Measurements from ENCODE around the gene HOXD11.

HOXD11 gene

DNA sequence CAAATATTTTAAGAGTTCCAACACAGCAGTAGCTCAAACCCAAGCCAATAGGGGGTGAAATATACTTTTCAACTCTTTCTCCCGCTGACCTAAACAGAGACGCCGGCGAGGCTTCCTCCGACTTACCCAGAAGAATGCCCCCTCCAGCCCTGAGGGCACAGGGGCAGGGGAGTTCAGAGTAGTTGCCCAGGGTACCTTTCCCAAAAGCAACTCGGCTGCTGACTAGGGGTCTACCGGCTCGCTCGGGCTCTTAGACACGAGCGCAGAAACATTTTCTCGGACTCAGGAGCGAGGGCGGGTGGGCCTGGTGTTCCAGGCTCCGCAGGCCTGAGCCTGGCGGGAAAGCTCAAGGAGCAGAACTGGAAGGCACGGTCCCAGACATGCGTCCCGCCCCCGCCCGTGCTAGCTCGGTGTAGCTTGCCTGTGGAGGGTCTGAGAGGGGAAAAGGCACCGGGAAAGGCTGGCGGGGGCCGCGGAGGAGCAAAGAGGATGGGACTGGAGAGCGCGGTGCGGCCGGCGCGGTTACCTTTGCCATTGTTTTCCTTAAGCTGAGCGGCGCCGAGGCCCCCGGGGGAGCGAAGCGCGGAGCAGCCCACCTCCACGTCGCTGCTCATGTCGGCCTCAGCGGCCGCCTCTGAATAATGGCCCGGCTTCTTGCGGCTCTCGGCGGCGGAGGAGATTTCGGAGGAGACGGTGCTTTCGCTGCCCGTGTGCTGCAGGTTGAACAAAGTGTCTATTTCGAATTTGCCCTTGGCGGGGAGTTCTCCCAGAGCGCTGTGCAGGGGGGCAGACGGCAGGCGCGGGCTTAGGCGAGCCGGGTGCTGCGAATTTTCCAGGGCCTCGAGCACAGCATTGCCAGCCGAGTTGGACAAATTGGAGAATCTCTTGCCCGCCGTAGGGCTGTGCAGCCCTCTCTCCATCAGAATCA lies 24.0 kb upstream of the HOXD11 start:
- intact Hi-C loops (cut with DNase I; ENCODE audit: low total_unique reads): no loop called here
- Histone ChIP-seq H3K36me3 (no peaks in the 10 kb centered on the region), H3K4me1 (peaks cover 0 to 61% (median 41%) of the 10 kb centered on the region in 4 donors), H3K27me3 (peaks cover 30 to 99% of the 10 kb centered on the region in 2 donors), H3K9me3 (peaks cover 0 to 7% (median 0%) of the 10 kb centered on the region in 3 donors), H3K27ac (no peak overlapping the region), H3K4me3 (no peak overlapping the region)
- no peak for DNase-seq
- TF ChIP-seq, protein P1, sequence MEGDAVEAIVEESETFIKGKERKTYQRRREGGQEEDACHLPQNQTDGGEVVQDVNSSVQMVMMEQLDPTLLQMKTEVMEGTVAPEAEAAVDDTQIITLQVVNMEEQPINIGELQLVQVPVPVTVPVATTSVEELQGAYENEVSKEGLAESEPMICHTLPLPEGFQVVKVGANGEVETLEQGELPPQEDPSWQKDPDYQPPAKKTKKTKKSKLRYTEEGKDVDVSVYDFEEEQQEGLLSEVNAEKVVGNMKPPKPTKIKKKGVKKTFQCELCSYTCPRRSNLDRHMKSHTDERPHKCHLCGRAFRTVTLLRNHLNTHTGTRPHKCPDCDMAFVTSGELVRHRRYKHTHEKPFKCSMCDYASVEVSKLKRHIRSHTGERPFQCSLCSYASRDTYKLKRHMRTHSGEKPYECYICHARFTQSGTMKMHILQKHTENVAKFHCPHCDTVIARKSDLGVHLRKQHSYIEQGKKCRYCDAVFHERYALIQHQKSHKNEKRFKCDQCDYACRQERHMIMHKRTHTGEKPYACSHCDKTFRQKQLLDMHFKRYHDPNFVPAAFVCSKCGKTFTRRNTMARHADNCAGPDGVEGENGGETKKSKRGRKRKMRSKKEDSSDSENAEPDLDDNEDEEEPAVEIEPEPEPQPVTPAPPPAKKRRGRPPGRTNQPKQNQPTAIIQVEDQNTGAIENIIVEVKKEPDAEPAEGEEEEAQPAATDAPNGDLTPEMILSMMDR (IDR thresholded peaks at IDR 0.05): no peak

DNA sequence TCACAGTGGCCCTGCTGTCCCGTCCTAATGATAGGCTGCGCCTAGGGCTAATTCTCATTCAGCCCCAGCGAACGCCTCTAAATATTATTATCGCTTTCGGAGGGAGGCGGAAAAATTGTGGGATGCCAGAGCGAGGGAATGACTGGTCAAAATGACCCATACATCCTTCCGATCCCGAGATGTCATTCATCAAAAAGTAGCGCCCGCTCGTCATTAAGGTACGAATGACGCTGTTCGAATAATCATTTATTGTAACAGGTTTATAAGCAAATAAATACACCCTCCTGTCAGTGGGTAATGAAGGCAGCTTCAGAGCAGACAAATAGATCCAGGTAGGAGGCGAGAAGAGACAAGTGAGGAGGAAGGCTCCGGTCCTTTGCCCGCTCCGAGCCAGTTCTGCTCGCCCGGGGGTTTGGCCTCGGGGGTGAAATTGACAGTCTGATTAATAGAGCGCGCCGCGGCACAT lies 23.3 kb upstream of the HOXD11 start, which contains the start of gene EVX2:
EVX2 (minus strand) TSS at position 167 of the 466 bp plus-strand sequence. CDS start 186 bp downstream, outside the sequence.
- H3K9me3 ChIP-seq: peaks cover 0 to 7% (median 0%) of the 10 kb centered on the region in 3 donors
- peaks cover 24 to 99% of the 10 kb centered on the region in 2 donors for H3K27me3 ChIP-seq
- no peak within 1 kb of the TSS for H3K27ac ChIP-seq
- DNase-seq: peak in 1 of 2 donors; percentile 52
- peaks cover 0 to 67% (median 46%) of the 10 kb centered on the region in 4 donors for H3K4me1 ChIP-seq
- TF ChIP-seq, protein P1 (IDR thresholded peaks at IDR 0.05): no peak
- H3K36me3 ChIP-seq: no peaks in the 10 kb centered on the region
- intact Hi-C loops (cut with DNase I; ENCODE audit: low total_unique reads): no loop called here
- no peak within 1 kb of the TSS for H3K4me3 ChIP-seq

DNA sequence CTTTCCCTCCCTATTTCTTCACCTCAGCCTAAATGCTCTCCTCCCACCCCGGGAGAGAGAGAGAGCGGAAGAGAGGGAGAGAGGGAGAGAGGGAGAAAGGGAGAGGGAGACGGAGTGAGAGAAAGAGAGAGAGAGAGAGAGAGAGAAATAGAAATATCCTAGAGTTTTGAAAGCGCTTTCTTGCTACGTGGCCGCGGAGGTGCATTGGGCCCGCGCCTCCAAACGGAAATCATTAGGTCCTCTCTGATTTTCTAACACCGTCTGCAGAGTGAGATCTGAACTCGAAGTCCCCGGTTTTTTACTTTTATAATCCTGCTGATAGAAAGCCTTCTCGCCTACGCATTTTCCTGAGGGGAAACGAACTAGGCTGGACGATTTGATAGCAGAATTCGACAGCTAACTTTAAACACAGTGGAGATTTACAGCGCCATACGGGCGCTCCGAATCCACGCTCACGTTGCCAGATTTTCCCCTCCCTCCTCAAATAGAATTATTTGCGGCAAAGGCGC lies 22.4 kb upstream of the HOXD11 start:
- peaks cover 0 to 7% (median 0%) of the 10 kb centered on the region in 3 donors for H3K9me3 ChIP-seq
- no peak overlapping the region for H3K27ac ChIP-seq
- peaks cover 0 to 59% (median 40%) of the 10 kb centered on the region in 4 donors for H3K4me1 ChIP-seq
- intact Hi-C loops (cut with DNase I; ENCODE audit: low total_unique reads): no loop called here
- H3K36me3 ChIP-seq: no peaks in the 10 kb centered on the region
- DNase-seq: no peak
- TF ChIP-seq, protein P1 (IDR thresholded peaks at IDR 0.05): no peak
- no peak overlapping the region for H3K4me3 ChIP-seq
- H3K27me3 ChIP-seq: peaks cover 21 to 99% of the 10 kb centered on the region in 2 donors

DNA sequence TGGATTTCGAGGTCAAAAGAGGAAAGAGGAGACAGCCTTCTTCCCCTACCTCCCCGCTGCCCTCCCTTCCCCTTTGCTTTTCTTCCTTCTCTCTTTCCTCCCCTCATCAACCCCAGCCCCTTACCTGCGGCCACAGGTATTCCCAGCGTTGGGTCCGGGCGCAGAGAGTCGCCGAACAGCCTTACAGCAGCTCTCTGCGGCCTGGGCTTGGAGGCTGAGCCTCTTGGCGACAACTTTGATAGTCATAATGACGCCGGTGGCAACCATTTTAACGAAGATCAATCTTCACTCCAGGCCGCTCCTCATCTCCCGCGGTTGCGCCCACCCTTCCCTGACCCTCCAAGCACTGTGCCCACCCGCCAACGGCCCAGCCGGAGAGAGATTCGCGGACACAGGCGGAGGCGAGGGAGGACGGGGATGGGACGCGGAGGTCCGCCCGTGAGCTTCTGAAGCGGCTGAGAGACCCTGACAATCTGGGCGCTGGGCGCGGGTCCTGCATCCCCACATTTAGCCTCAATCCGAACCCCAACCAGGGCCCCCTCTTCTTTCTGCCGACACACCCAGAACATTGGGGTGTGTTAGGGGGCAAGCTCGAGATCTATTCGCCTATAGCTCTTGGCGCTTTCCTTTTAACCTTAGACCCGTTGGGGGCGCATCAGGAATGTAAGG lies 21.8 kb upstream of the HOXD11 start:
- Histone ChIP-seq H3K4me3 (no peak overlapping the region), H3K9me3 (peaks cover 0 to 7% (median 0%) of the 10 kb centered on the region in 3 donors), H3K27me3 (peaks cover 20 to 100% of the 10 kb centered on the region in 2 donors), H3K4me1 (peaks cover 0 to 53% (median 35%) of the 10 kb centered on the region in 4 donors), H3K27ac (no peak overlapping the region), H3K36me3 (no peaks in the 10 kb centered on the region)
- TF ChIP-seq, protein P1 (IDR thresholded peaks at IDR 0.05): no peak
- no peak for DNase-seq
- intact Hi-C loops (cut with DNase I; ENCODE audit: low total_unique reads): no loop called here
